Measurements from ENCODE around the gene APC2.

- TF ChIP-seq EZH2 (IDR thresholded peaks at IDR 0.05) = no peak
- no peak for TF ChIP-seq CTCF (IDR thresholded peaks at IDR 0.05)
These were observed 15.9 kb upstream of the APC2 start for GRCh38 chr19:1434040-1434366.
